Measurements from ENCODE around the gene HYI.
"Not testable (repeated sequence)": the region's sequence is repeated elsewhere in the genome, so short reads cannot be mapped to it uniquely, and the experiment has no call there.

The HYI gene

GRCh38 chr1:43427524-43427923 lies 26.2 kb downstream of the HYI start:
- no peak for DNase-seq (ENCODE audit: low read depth)

- DNase-seq (ENCODE audit: low read depth), result no peak
These were observed 27.5 kb downstream of the HYI start for GRCh38 chr1:43426221-43426620.

- DNase-seq (ENCODE audit: low read depth), result no peak
These were observed 28.7 kb downstream of the HYI start for GRCh38 chr1:43425045-43425444.

- DNase-seq (ENCODE audit: low read depth), result no peak
These were observed 29.8 kb downstream of the HYI start for GRCh38 chr1:43423672-43424550.

- no peak for DNase-seq (ENCODE audit: low read depth)
These were observed 30.6 kb downstream of the HYI start for GRCh38 chr1:43422995-43423671.

- no peak for DNase-seq (ENCODE audit: low read depth)
These were observed 31.6 kb downstream of the HYI start for GRCh38 chr1:43421976-43422750.

- no peak for DNase-seq (ENCODE audit: low read depth)
These were observed 32.3 kb downstream of the HYI start for GRCh38 chr1:43421396-43421795.

- DNase-seq (ENCODE audit: low read depth), result no peak
These were observed 32.9 kb downstream of the HYI start for GRCh38 chr1:43420874-43421273.

- no peak for DNase-seq (ENCODE audit: low read depth)
These were observed 33.9 kb downstream of the HYI start for GRCh38 chr1:43419627-43420425.

GRCh38 chr1:43418858-43419257 lies 34.9 kb downstream of the HYI start:
- DNase-seq (ENCODE audit: low read depth), result no peak

- DNase-seq (ENCODE audit: low read depth), result no peak
These were observed 37.8 kb downstream of the HYI start for GRCh38 chr1:43415901-43416300.

- peak; percentile 44 for DNase-seq (ENCODE audit: low read depth)
These were observed 39.0 kb downstream of the HYI start for GRCh38 chr1:43414634-43415223.

GRCh38 chr1:43413426-43413825 lies 40.3 kb downstream of the HYI start:
- DNase-seq (ENCODE audit: low read depth), result not testable (repeated sequence)

GRCh38 chr1:43410571-43410970 lies 43.2 kb downstream of the HYI start:
- DNase-seq (ENCODE audit: low read depth), result no peak

- no peak for DNase-seq (ENCODE audit: low read depth)
These were observed 47.9 kb downstream of the HYI start for GRCh38 chr1:43405876-43406234.

GRCh38 chr1:43405219-43405875 lies 48.4 kb downstream of the HYI start:
- DNase-seq (ENCODE audit: low read depth), result peak; percentile 92

GRCh38 chr1:43404353-43404752 lies 49.4 kb downstream of the HYI start:
- no peak for DNase-seq (ENCODE audit: low read depth)

- no peak for DNase-seq (ENCODE audit: low read depth)
These were observed 51.5 kb downstream of the HYI start for GRCh38 chr1:43402089-43402865.

All from amniotic epithelial cell (primary cell).